NB4 (cell line): ENCODE results near the gene ADCK1.

Source experiments
- CTCF ChIP-seq: IDR thresholded peaks from one replicate; pipeline ENCODE4 v1.5.1; 2012; ENCODE audit warnings: low read depth, low read length
- MAX ChIP-seq: IDR thresholded peaks from 2 replicates; pipeline ENCODE4 v1.6.1; 2011; ENCODE audit warnings: low read depth, low read length

GRCh38 chr14:77914073-77914721 is 114.3 kb downstream of the ADCK1 start:
- TF ChIP-seq CTCF (no peak), MAX (no peak)
